Vagina (tissue), 2 donors: Measurements from ENCODE around the gene POLR3E. TPM values are rescaled to one million over a fixed set of nuclear protein-coding genes. Genes with fewer than 3 reads are reported as not detected.
A peak's percentile ranks its signal among the peaks of the same experiment; 100 is the strongest.
"Not testable (repeated sequence)": the region's sequence is repeated elsewhere in the genome, so short reads cannot be mapped to it uniquely, and the experiment has no call there.

Experiments used
- DNase-seq, 2 donors: peaks; one replicate each; pipeline ENCODE4 v3.0.0-alpha.2; 2017; ENCODE audit errors: extremely low spot score in 2 of 2
- H3K27ac ChIP-seq: fragments of 200-600 bp; sonication (generic); one replicate; pipeline ENCODE4 v1.5.1; 2019
- H3K27me3 ChIP-seq: fragments of 200-600 bp; sonication (generic); one replicate; pipeline ENCODE4 v1.5.1; 2019
- H3K36me3 ChIP-seq, 2 donors: fragments of 200-600 bp; sonication (generic); one replicate each; pipeline ENCODE4 v1.5.1; 2017 to 2019
- H3K4me1 ChIP-seq: fragments of 200-600 bp; sonication (generic); one replicate; pipeline ENCODE4 v1.5.1; 2019
- H3K4me3 ChIP-seq, 2 donors: fragments of 200-600 bp; sonication (generic); 1 replicate in 1 of 2; 2 replicates in 1 of 2; pipeline ENCODE4 v1.5.1; 2016 to 2019
- H3K9me3 ChIP-seq: fragments of 200-600 bp; sonication (generic); one replicate; pipeline ENCODE4 v1.5.1; 2019
- CTCF ChIP-seq, 3 experiments: fragments of 450-650 bp in 2 of 3; fragments of 200-600 bp in 1 of 3; sonication (generic) in 1 of 3; IDR thresholded peaks; one replicate each; pipeline ENCODE4 v1.5.1; 2017 to 2019; ENCODE audit warnings: antibody characterized with exemption in 3 of 3, mild to moderate bottlenecking in 2 of 3, moderate library complexity in 2 of 3
- POLR2A ChIP-seq, 2 donors: fragments of 450-650 bp; IDR thresholded peaks; one replicate each; pipeline ENCODE4 v1.6.1; 2017; ENCODE audit warnings: antibody characterized with exemption in 2 of 2, mild to moderate bottlenecking in 2 of 2, moderate library complexity in 2 of 2
- POLR2AphosphoS5 ChIP-seq, 2 donors: sonication (generic); formaldehyde crosslinking; IDR thresholded peaks; one replicate each; pipeline ENCODE4 v1.9.0; 2017; ENCODE audit warnings: antibody characterized with exemption in 2 of 2, mild to moderate bottlenecking in 2 of 2, low read depth in 1 of 2; ENCODE audit not compliant: insufficient read depth in 1 of 2
- intact Hi-C: fragments of 100-400 bp; cut with DNase I; formaldehyde crosslinking; loops from one replicate; pipeline ENCODE4 v1.15.1; 2023
- total RNA-seq: library from RNA; depleted of rRNA; stranded (reverse); fragments of >200 nt; gene quantifications from one replicate; pipeline ENCODE4 v1.2.3, GENCODE V29; 2016

POLR3E gene
- total RNA-seq, 1 donor from 2014 or later: 38.5 TPM

- Histone ChIP-seq H3K36me3 (no peaks in the 10 kb centered on the region), H3K4me1 (peaks cover 25% of the 10 kb centered on the region), H3K27me3 (no peaks in the 10 kb centered on the region), H3K27ac (peak overlapping the region; percentile 97), H3K9me3 (no peaks in the 10 kb centered on the region), H3K4me3 (peak overlapping the region; percentile 53 to 96)
- intact Hi-C loops: loop anchor here (2.0 to 5.0 kb wide), 2 partner anchors 100 to 289 kb away; partner anchors contain the start of gene MOSMO
- TF ChIP-seq POLR2AphosphoS5 (IDR thresholded peaks at IDR 0.05; ENCODE audit: insufficient read depth in 1 of 2, low read depth in 1 of 2) (no peak), CTCF (IDR thresholded peaks at IDR 0.05) (no peak), POLR2A (IDR thresholded peaks at IDR 0.05) (no peak)
- no peak for DNase-seq
Measured at GRCh38 chr16:22296225-22297113, 740 bp upstream of the POLR3E start.

- TF ChIP-seq CTCF (IDR thresholded peaks at IDR 0.05) (no peak), POLR2A (IDR thresholded peaks at IDR 0.05) (no peak), POLR2AphosphoS5 (IDR thresholded peaks at IDR 0.05; ENCODE audit: insufficient read depth in 1 of 2, low read depth in 1 of 2) (peak in 1 of 2 donors; percentile 75)
- Histone ChIP-seq H3K4me3 (peak overlapping the region; percentile 65 to 96), H3K4me1 (peaks cover 25% of the 10 kb centered on the region), H3K27me3 (no peaks in the 10 kb centered on the region), H3K27ac (peak overlapping the region; percentile 97), H3K36me3 (peaks cover 0 to 11% of the 10 kb centered on the region in 2 donors), H3K9me3 (no peaks in the 10 kb centered on the region)
- intact Hi-C loops: loop anchor here (2.0 to 5.0 kb wide), 2 partner anchors 101 to 291 kb away; partner anchors contain the start of gene MOSMO
- no peak for DNase-seq
Measured at GRCh38 chr16:22297871-22298733, 893 bp downstream of the POLR3E start.

- Histone ChIP-seq H3K36me3 (peaks cover 0 to 14% of the 10 kb centered on the region in 2 donors), H3K9me3 (no peaks in the 10 kb centered on the region), H3K27me3 (no peaks in the 10 kb centered on the region), H3K27ac (peak overlapping the region; percentile 97), H3K4me1 (peaks cover 25% of the 10 kb centered on the region), H3K4me3 (no peak overlapping the region)
- TF ChIP-seq CTCF (IDR thresholded peaks at IDR 0.05): no peak
- TF ChIP-seq POLR2A (IDR thresholded peaks at IDR 0.05): no peak
- TF ChIP-seq POLR2AphosphoS5 (IDR thresholded peaks at IDR 0.05; ENCODE audit: insufficient read depth in 1 of 2, low read depth in 1 of 2): no peak
- intact Hi-C loops: loop anchor here (5.0 kb wide), 1 partner anchor 292 kb away; the partner anchor contains the start of gene MOSMO
- no peak for DNase-seq
Measured at GRCh38 chr16:22299036-22299435, 1.8 kb downstream of the POLR3E start.

GRCh38 chr16:22300427-22301071, 3.3 kb downstream of the POLR3E start:
- H3K9me3 ChIP-seq: no peaks in the 10 kb centered on the region
- H3K27me3 ChIP-seq: no peaks in the 10 kb centered on the region
- DNase-seq: no peak
- peak in 1 of 3 experiments; percentile 3 for TF ChIP-seq CTCF (IDR thresholded peaks at IDR 0.05)
- TF ChIP-seq POLR2AphosphoS5 (IDR thresholded peaks at IDR 0.05; ENCODE audit: insufficient read depth in 1 of 2, low read depth in 1 of 2): no peak
- intact Hi-C loops: no loop called here
- H3K27ac ChIP-seq: no peak overlapping the region
- H3K36me3 ChIP-seq: peaks cover 0 to 14% of the 10 kb centered on the region in 2 donors
- H3K4me1 ChIP-seq: peaks cover 25% of the 10 kb centered on the region
- H3K4me3 ChIP-seq: no peak overlapping the region

GRCh38 chr16:22301423-22301822, 4.2 kb downstream of the POLR3E start:
- H3K9me3 ChIP-seq, H3K27ac ChIP-seq, H3K4me3 ChIP-seq, H3K27me3 ChIP-seq, intact Hi-C loops, DNase-seq: not testable (repeated sequence)
- peaks cover 21% of the 10 kb centered on the region for H3K4me1 ChIP-seq
- H3K36me3 ChIP-seq: peaks cover 0 to 17% of the 10 kb centered on the region in 2 donors
